NCI-H1105 treated with DMSO at 0.1 percent for 48 hours (cell line): ENCODE measurements around the gene EPB41L2.

Experiments
- DNase-seq: peaks from one replicate; lab custom pipeline; 2025; lab: John Stamatoyannopoulos, UW

The EPB41L2 gene

DNA sequence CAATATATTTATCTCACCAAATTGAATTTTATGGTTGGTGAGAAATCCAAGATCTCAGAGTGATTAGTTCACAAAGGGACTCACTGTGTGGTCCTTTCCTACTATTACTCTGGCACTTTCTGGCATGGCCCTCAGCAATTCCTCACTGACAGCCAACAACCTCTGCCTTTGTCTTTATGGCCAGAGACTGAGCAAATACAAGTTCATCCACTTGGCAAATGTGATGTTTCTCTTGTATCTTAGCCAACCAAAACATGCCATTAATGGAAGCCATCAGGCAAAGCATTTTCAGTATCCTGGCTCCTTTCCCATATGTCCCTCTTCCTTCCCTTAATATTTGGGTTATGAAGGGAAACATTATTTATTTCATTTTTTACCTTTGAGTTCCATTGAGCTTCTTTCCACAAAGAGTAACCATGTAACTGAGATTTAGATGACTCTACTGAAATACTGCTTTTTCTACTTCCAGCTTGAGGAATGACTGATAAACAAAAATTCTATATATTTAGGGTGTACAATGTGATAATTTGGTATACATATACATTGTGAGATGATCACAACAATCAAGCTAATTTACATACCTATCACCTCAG lies 266.6 kb downstream of the EPB41L2 start:
- peak; percentile 30 for DNase-seq

DNA sequence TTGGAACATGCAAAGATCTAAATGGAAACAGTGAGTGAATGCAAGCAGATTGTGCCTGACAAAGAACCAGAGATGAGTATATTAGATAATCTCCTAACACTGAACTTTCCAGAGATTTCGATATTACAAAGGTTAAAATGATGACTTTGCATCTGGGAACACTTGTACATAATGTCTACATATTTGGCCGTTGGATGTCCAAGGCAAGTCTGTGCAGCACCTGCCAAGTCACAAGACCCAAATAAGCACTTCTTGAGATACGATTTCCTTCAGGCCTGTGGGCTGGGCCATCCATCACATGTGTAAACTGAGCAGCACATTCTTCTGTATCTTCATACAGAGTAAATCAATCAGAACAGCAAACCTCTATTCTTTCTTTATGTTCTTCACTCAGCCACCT lies 268.3 kb downstream of the EPB41L2 start:
- DNase-seq, result no peak

GRCh38 chr6:130794010-130794697 lies 268.9 kb downstream of the EPB41L2 start:
- DNase-seq, result no peak
